ENCODE results near the gene PHACTR3.

Gene PHACTR3

GRCh38 chr20:59821788-59822187 lies 217.4 kb downstream of the PHACTR3 start:
- TF ChIP-seq, protein P1, sequence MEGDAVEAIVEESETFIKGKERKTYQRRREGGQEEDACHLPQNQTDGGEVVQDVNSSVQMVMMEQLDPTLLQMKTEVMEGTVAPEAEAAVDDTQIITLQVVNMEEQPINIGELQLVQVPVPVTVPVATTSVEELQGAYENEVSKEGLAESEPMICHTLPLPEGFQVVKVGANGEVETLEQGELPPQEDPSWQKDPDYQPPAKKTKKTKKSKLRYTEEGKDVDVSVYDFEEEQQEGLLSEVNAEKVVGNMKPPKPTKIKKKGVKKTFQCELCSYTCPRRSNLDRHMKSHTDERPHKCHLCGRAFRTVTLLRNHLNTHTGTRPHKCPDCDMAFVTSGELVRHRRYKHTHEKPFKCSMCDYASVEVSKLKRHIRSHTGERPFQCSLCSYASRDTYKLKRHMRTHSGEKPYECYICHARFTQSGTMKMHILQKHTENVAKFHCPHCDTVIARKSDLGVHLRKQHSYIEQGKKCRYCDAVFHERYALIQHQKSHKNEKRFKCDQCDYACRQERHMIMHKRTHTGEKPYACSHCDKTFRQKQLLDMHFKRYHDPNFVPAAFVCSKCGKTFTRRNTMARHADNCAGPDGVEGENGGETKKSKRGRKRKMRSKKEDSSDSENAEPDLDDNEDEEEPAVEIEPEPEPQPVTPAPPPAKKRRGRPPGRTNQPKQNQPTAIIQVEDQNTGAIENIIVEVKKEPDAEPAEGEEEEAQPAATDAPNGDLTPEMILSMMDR (IDR thresholded peaks at IDR 0.05): no peak

- TF ChIP-seq, protein P1 (IDR thresholded peaks at IDR 0.05): no peak
Observed at GRCh38 chr20:59822291-59823029, 218.1 kb downstream of the PHACTR3 start.

DNA sequence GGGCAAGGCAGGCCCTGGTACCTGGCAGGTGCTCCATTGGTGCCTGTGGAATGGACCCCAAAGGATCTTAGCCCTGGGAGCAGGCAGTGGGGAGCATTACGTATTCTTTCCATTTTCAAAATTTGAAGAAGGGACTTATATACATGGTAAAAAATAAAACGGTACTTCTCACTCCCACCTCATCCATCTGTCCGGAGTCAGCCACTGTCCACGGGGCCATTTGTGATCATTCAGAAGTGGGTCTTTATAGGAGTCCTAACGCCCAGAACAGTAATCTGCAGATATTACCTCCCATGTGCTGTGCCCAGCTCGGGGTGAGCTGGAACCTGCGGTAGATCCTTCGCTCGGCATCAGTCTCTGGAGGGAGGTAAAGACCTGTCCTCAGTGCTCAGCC lies 218.7 kb downstream of the PHACTR3 start:
- TF ChIP-seq, protein P1 (IDR thresholded peaks at IDR 0.05): no peak

DNA sequence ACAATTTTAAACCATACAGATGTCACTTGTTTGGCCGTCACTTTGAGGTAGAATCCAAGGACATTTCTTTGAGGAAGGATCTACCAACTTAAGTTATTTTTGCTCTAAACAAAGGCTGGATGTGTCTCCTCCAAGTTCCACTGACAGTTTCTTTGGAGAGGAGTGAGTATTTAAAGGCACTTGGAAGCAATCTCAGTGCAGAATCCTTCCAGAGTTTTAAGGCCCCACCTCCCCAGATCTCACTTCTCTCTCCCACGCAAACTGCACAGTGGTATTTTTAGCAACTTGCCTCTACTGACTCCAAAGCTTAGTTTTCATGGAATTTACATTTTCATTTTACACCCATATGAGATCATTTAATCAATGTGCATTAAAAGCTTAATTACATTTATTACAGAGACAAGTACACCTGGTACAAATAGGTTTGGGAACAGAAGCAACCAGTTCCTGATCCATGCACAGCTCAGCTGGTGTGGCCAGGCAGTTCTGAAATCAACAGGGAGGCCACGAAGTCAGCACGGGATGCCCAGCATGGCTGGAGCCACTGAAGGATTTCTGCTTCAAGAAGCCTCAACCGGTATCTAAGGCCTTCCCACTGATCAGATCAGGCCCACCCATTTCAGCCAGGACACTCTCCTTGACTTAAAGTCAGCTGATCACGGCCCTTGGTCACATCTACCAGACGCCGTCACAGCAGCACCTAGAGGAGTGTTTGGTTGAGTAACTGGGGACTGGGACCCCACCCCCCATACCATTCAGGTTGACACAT lies 219.3 kb downstream of the PHACTR3 start:
- TF ChIP-seq, protein P1 (IDR thresholded peaks at IDR 0.05): no peak

- TF ChIP-seq, protein P1 (IDR thresholded peaks at IDR 0.05): no peak
Observed at GRCh38 chr20:59824711-59825562, 220.6 kb downstream of the PHACTR3 start.

DNA sequence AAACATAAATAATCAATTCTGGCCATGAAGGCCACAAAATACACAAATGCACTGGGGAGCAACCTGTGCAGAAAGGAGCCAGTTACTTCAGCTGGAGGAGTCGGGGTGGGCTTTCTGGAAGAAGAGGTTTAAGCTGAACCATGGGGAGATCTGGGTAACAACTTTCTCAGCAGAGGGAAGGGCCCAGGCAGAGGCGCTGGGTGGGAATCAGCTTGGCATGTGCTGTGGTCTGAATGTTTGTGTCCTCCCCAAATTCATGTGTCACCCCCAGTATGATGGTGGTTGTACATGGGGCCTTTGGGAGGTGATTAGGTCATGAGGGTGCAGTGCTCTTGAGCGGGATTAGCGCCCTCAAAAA lies 221.2 kb downstream of the PHACTR3 start:
- TF ChIP-seq, protein P1 (IDR thresholded peaks at IDR 0.05): no peak

- TF ChIP-seq, protein P1 (IDR thresholded peaks at IDR 0.05): no peak
Observed at GRCh38 chr20:59825944-59826759, 221.8 kb downstream of the PHACTR3 start.

Data from LNCAP (cell line).